ENCODE results near the gene KIF13A.

DNA sequence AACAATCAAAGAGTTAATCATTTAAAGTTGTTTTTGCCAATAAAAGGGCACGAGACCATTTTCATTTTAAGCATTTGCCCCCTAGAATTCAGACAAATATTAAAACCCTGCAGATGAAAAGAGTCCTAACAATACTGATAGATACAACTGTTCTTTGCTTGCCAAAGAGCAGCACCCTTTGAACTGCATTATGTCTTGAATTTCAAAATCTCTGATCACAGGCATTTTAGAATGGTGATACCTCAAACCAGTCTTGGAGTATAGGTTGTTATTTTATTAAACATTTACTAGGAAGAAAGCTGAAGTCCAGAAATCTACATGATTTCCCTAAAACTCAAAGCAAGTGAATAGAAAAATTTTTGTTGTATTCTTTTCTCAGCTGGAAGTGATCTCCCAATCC, 108.7 kb downstream of the KIF13A start:
- TF ChIP-seq, protein P1, sequence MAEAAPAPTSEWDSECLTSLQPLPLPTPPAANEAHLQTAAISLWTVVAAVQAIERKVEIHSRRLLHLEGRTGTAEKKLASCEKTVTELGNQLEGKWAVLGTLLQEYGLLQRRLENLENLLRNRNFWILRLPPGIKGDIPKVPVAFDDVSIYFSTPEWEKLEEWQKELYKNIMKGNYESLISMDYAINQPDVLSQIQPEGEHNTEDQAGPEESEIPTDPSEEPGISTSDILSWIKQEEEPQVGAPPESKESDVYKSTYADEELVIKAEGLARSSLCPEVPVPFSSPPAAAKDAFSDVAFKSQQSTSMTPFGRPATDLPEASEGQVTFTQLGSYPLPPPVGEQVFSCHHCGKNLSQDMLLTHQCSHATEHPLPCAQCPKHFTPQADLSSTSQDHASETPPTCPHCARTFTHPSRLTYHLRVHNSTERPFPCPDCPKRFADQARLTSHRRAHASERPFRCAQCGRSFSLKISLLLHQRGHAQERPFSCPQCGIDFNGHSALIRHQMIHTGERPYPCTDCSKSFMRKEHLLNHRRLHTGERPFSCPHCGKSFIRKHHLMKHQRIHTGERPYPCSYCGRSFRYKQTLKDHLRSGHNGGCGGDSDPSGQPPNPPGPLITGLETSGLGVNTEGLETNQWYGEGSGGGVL (CRISPR knock-in tag; IDR thresholded peaks at IDR 0.05) = no peak
- TF ChIP-seq, protein P2, sequence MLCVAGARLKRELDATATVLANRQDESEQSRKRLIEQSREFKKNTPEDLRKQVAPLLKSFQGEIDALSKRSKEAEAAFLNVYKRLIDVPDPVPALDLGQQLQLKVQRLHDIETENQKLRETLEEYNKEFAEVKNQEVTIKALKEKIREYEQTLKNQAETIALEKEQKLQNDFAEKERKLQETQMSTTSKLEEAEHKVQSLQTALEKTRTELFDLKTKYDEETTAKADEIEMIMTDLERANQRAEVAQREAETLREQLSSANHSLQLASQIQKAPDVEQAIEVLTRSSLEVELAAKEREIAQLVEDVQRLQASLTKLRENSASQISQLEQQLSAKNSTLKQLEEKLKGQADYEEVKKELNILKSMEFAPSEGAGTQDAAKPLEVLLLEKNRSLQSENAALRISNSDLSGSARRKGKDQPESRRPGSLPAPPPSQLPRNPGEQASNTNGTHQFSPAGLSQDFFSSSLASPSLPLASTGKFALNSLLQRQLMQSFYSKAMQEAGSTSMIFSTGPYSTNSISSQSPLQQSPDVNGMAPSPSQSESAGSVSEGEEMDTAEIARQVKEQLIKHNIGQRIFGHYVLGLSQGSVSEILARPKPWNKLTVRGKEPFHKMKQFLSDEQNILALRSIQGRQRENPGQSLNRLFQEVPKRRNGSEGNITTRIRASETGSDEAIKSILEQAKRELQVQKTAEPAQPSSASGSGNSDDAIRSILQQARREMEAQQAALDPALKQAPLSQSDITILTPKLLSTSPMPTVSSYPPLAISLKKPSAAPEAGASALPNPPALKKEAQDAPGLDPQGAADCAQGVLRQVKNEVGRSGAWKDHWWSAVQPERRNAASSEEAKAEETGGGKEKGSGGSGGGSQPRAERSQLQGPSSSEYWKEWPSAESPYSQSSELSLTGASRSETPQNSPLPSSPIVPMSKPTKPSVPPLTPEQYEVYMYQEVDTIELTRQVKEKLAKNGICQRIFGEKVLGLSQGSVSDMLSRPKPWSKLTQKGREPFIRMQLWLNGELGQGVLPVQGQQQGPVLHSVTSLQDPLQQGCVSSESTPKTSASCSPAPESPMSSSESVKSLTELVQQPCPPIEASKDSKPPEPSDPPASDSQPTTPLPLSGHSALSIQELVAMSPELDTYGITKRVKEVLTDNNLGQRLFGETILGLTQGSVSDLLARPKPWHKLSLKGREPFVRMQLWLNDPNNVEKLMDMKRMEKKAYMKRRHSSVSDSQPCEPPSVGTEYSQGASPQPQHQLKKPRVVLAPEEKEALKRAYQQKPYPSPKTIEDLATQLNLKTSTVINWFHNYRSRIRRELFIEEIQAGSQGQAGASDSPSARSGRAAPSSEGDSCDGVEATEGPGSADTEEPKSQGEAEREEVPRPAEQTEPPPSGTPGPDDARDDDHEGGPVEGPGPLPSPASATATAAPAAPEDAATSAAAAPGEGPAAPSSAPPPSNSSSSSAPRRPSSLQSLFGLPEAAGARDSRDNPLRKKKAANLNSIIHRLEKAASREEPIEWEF (CRISPR knock-in tag; IDR thresholded peaks at IDR 0.05) = no peak
- no peak for TF ChIP-seq ZBTB7A (IDR thresholded peaks at IDR 0.05; ENCODE audit: borderline replicate concordance, control insufficient read depth, low read depth, low read length)
- TF ChIP-seq NELFE (IDR thresholded peaks at IDR 0.05; ENCODE audit: insufficient read depth, insufficient read length) = no peak
- TF ChIP-seq TCF7 (IDR thresholded peaks at IDR 0.05; ENCODE audit: borderline replicate concordance) = no peak
